A673 (cell line): ENCODE measurements around the gene TACC2. TPM values are rescaled to one million over a fixed set of nuclear protein-coding genes. Genes with fewer than 3 reads are reported as not detected.

ENCODE experiments used
- BruUV-seq: library from RNA; stranded (reverse); fragments of 400-500 nt; replicated peaks from 2 replicates; lab custom pipeline; 2021; lab: Mats Ljungman, UMichigan
- CTCF ChIA-PET: fragments of 300-600 bp; sonication (Branson Sonifier 250); formaldehyde crosslinking; loops from one replicate; lab custom pipeline; 2022; ENCODE audit warnings: antibody characterized with exemption; lab: Charles Lee
- POLR2A ChIA-PET: fragments of 300-600 bp; sonication (Branson Sonifier 250); formaldehyde crosslinking; loops from one replicate; lab custom pipeline; 2022; ENCODE audit warnings: antibody characterized with exemption; ENCODE audit not compliant: low non-redundant PET; lab: Charles Lee
- DNase-seq: peaks from one replicate; pipeline ENCODE4 v3.0.0-alpha.2; 2015; ENCODE audit warnings: low spot score
- H3K27ac ChIP-seq: fragments of 200-600 bp; sonication (generic); 2 replicates; pipeline ENCODE4 v1.5.1; 2016; ENCODE audit warnings: mixed run types, low read depth, mild to moderate bottlenecking, mixed read lengths, antibody characterized with exemption, low read length; ENCODE audit not compliant: poor library complexity, severe bottlenecking
- H3K27me3 ChIP-seq: fragments of 200-600 bp; sonication (generic); replicated peaks from 2 replicates; pipeline ENCODE4 v1.6.1; 2017; ENCODE audit warnings: mixed run types, low read depth, mild to moderate bottlenecking, mixed read lengths, antibody characterized with exemption, low read length; ENCODE audit not compliant: insufficient read depth, poor library complexity
- H3K36me3 ChIP-seq: fragments of 200-600 bp; sonication (generic); 2 replicates; pipeline ENCODE4 v1.6.1; 2016; ENCODE audit warnings: mixed run types, mild to moderate bottlenecking, mixed read lengths, antibody characterized with exemption, low read length; ENCODE audit not compliant: insufficient read depth, poor library complexity, severe bottlenecking
- H3K4me1 ChIP-seq: fragments of 200-600 bp; sonication (generic); 2 replicates; pipeline ENCODE4 v1.6.1; 2017; ENCODE audit warnings: mixed run types, mild to moderate bottlenecking, mixed read lengths, antibody characterized with exemption, low read length; ENCODE audit not compliant: insufficient read depth, poor library complexity, severe bottlenecking
- H3K4me3 ChIP-seq: fragments of 200-600 bp; sonication (generic); 2 replicates; pipeline ENCODE4 v1.5.1; 2016; ENCODE audit warnings: low read depth, mixed run types, mild to moderate bottlenecking, mixed read lengths, low read length; ENCODE audit not compliant: poor library complexity, severe bottlenecking
- H3K9me3 ChIP-seq: fragments of 200-600 bp; sonication (generic); 2 replicates; pipeline ENCODE4 v1.6.1; 2016; ENCODE audit warnings: mixed run types, low read depth, mild to moderate bottlenecking, mixed read lengths, antibody characterized with exemption, low read length; ENCODE audit not compliant: poor library complexity, severe bottlenecking
- CTCF ChIP-seq: fragments of 300-800, 200-600 bp; sonication (generic); conservative IDR thresholded peaks from 2 replicates; pipeline ENCODE4 v1.5.1; 2017; ENCODE audit warnings: low read depth, mild to moderate bottlenecking, antibody characterized with exemption, low read length, moderate library complexity, mixed read lengths
- EZH2 ChIP-seq: fragments of 200-600 bp; sonication (generic); IDR thresholded peaks from 2 replicates; pipeline ENCODE4 v1.6.1; 2017; ENCODE audit warnings: borderline replicate concordance, low read depth, mild to moderate bottlenecking, mixed read lengths, antibody characterized with exemption, low read length; ENCODE audit not compliant: poor library complexity, severe bottlenecking
- intact Hi-C: fragments of 100-400 bp; cut with micrococcal nuclease; formaldehyde crosslinking; loops from one replicate; pipeline ENCODE4 v1.10.0; 2022; ENCODE audit not compliant: unreplicated experiment
- total RNA-seq: library from RNA; stranded (reverse); gene quantifications from 2 replicates; pipeline ENCODE4 v1.2.3, GENCODE V29; 2021

Gene TACC2
- total RNA-seq, 1 experiment from 2014 or later, result 0.62 TPM

GRCh38 chr10:122213364-122213763 is 224.4 kb downstream of the TACC2 start:
- CTCF ChIA-PET, result no interaction called here
- intact Hi-C loops, result no loop called here
- H3K36me3 ChIP-seq, result no peaks in the 10 kb centered on the region
- no peaks in the 10 kb centered on the region for H3K4me1 ChIP-seq
- peaks cover 34% of the 10 kb centered on the region for H3K27me3 ChIP-seq
- BruUV-seq, result no TSS peak
- H3K27ac ChIP-seq, result no peak overlapping the region
- H3K4me3 ChIP-seq, result no peak overlapping the region
- DNase-seq, result no peak
- TF ChIP-seq EZH2 (no peak), CTCF (no peak)
- no peaks in the 10 kb centered on the region for H3K9me3 ChIP-seq
- POLR2A ChIA-PET, result no interaction called here

- Histone ChIP-seq H3K4me1 (no peaks in the 10 kb centered on the region), H3K36me3 (no peaks in the 10 kb centered on the region), H3K4me3 (no peak overlapping the region), H3K27me3 (peaks cover 34% of the 10 kb centered on the region), H3K9me3 (no peaks in the 10 kb centered on the region), H3K27ac (no peak overlapping the region)
- no peak for TF ChIP-seq CTCF
- no peak for TF ChIP-seq EZH2
- POLR2A ChIA-PET, result interaction anchor here (0.6 kb wide), 1 partner anchor 190 kb away, joined by 4 read pairs; no protein-coding TSS in a partner anchor
- BruUV-seq, result no TSS peak
- no peak for DNase-seq
- intact Hi-C loops, result no loop called here
- CTCF ChIA-PET, result no interaction called here
These were observed 224.8 kb downstream of the TACC2 start for GRCh38 chr10:122213766-122214165.

- no peak for DNase-seq
- ChIA-PET CTCF (no interaction called here), POLR2A (no interaction called here)
- no peaks in the 10 kb centered on the region for H3K9me3 ChIP-seq
- H3K4me3 ChIP-seq, result no peak overlapping the region
- BruUV-seq, result no TSS peak
- peaks cover 38% of the 10 kb centered on the region for H3K27me3 ChIP-seq
- H3K4me1 ChIP-seq, result no peaks in the 10 kb centered on the region
- intact Hi-C loops, result no loop called here
- H3K27ac ChIP-seq, result no peak overlapping the region
- H3K36me3 ChIP-seq, result no peaks in the 10 kb centered on the region
- TF ChIP-seq CTCF (no peak), EZH2 (no peak)
These were observed 227.1 kb downstream of the TACC2 start for GRCh38 chr10:122216047-122216446.
